ENCODE results near the gene UAP1L1.

GRCh38 chr9:137040568-137040967 is 36.7 kb upstream of the UAP1L1 start:
- TF ChIP-seq CTCF (IDR thresholded peaks at IDR 0.05) (no peak), POLR2A (IDR thresholded peaks at IDR 0.05) (no peak)

All from testis (tissue), 2 donors.